GM21526 (cell line): ENCODE data around the gene CA4.

Experiments used
- ATAC-seq: cut with Tn5 transposase; IDR thresholded peaks from one replicate; pipeline ENCODE4 v1.9.1; 2021; ENCODE audit warnings: moderate library complexity; ENCODE audit not compliant: unreplicated experiment, low FRiP score

The CA4 gene

GRCh38 chr17:60153606-60154390 lies 4.0 kb downstream of the CA4 start:
- ATAC-seq = no peak

- ATAC-seq = no peak
These were observed 5.0 kb downstream of the CA4 start for GRCh38 chr17:60154616-60155426.

- ATAC-seq = no peak
These were observed 5.6 kb downstream of the CA4 start for GRCh38 chr17:60155427-60155814.

- no peak for ATAC-seq
These were observed 6.0 kb downstream of the CA4 start for GRCh38 chr17:60155815-60156214.

GRCh38 chr17:60156746-60157145 lies 7.0 kb downstream of the CA4 start:
- no peak for ATAC-seq

GRCh38 chr17:60157487-60158040 lies 7.8 kb downstream of the CA4 start:
- ATAC-seq = no peak

GRCh38 chr17:60158751-60159478 lies 9.1 kb downstream of the CA4 start:
- ATAC-seq = no peak

- no peak for ATAC-seq
These were observed 9.7 kb downstream of the CA4 start for GRCh38 chr17:60159479-60159866.

GRCh38 chr17:60160829-60161501 lies 11.2 kb downstream of the CA4 start:
- no peak for ATAC-seq

GRCh38 chr17:60161598-60162330 lies 12.0 kb downstream of the CA4 start:
- ATAC-seq = no peak

- no peak for ATAC-seq
These were observed 13.5 kb downstream of the CA4 start for GRCh38 chr17:60163108-60163784.

GRCh38 chr17:60164164-60164563 lies 14.4 kb downstream of the CA4 start:
- ATAC-seq = no peak

GRCh38 chr17:60164697-60165096 lies 14.9 kb downstream of the CA4 start:
- no peak for ATAC-seq

GRCh38 chr17:60165223-60165622 lies 15.4 kb downstream of the CA4 start:
- no peak for ATAC-seq

- ATAC-seq = no peak
These were observed 16.2 kb downstream of the CA4 start for GRCh38 chr17:60165971-60166370.

- ATAC-seq = no peak
These were observed 17.4 kb downstream of the CA4 start for GRCh38 chr17:60167065-60167741.

GRCh38 chr17:60168654-60169053 lies 18.9 kb downstream of the CA4 start:
- no peak for ATAC-seq

- no peak for ATAC-seq
These were observed 20.4 kb downstream of the CA4 start for GRCh38 chr17:60169921-60170817.
